HG02852 (cell line): Measurements from ENCODE around the gene PLA2G4A.
A peak's percentile ranks its signal among the peaks of the same experiment; 100 is the strongest.

Experiments
- ATAC-seq: cut with Tn5 transposase; IDR thresholded peaks from one replicate; pipeline ENCODE4 v1.9.1; 2021; ENCODE audit warnings: mild to moderate bottlenecking, moderate library complexity; ENCODE audit not compliant: unreplicated experiment

Gene PLA2G4A

DNA sequence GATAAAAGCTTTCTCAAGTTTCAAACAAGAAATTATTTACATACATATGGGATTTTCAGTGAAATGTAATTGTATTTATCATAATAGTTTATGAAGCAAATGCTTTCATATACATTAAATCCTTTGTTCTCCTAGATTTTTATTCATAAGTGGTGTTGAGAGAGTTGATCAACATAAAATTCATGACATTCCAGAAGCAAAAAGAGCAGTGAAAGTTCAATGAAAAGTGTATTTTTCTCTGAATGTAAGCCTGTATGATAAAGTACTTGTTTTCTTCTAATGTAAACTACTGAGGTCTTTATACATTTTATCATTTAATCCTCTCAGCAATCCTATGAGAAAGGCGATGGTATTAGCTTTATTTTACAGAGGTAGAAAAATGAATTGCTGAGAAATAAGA is 146.5 kb downstream of the PLA2G4A start:
- ATAC-seq = no peak

DNA sequence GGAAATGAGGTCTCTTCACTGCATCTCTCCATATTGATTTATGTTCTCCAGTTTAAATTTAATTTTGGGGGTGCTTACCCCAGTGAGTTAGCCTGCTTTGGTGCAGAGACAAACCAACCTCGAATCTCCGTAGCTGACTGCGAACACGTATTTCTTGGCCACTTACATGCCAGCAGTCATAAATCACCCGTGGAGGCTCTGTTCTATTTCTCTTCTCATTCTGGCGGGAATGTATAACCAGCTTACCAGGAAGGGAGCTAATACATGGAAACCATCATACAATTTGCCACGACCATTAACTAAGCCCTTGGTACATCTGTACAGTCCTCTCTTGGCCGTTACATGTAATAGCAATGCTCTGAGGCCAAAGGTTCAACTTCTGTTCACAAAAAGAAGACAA is 148.0 kb downstream of the PLA2G4A start:
- no peak for ATAC-seq

DNA sequence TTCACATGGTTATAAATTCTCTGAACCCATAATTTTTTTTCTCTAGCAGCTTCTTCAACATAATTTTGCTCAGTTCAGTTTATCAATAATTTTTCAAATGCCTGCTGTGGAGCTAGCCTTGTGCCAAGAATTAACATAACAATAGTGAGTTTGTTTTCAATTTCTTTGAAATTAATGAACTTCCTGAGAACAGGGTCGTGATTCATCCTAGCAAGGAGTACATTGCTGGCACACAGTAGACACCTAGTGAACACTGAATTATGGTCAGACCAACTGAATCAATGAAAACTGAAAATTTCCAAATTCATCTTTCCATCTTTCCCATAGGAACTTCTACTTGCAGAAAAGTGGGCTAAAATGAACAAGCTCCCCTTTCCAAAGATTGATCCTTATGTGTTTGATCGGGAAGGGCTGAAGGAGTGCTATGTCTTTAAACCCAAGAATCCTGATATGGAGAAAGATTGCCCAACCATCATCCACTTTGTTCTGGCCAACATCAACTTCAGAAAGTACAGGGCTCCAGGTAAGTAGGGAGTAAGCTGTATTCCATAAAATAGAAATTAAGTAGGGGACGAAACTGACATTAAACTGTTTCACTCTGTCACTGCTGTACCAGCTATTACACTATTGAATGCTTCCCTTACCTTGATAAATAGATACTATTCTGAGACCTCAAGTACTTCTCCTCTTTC is 148.7 kb downstream of the PLA2G4A start:
- no peak for ATAC-seq

DNA sequence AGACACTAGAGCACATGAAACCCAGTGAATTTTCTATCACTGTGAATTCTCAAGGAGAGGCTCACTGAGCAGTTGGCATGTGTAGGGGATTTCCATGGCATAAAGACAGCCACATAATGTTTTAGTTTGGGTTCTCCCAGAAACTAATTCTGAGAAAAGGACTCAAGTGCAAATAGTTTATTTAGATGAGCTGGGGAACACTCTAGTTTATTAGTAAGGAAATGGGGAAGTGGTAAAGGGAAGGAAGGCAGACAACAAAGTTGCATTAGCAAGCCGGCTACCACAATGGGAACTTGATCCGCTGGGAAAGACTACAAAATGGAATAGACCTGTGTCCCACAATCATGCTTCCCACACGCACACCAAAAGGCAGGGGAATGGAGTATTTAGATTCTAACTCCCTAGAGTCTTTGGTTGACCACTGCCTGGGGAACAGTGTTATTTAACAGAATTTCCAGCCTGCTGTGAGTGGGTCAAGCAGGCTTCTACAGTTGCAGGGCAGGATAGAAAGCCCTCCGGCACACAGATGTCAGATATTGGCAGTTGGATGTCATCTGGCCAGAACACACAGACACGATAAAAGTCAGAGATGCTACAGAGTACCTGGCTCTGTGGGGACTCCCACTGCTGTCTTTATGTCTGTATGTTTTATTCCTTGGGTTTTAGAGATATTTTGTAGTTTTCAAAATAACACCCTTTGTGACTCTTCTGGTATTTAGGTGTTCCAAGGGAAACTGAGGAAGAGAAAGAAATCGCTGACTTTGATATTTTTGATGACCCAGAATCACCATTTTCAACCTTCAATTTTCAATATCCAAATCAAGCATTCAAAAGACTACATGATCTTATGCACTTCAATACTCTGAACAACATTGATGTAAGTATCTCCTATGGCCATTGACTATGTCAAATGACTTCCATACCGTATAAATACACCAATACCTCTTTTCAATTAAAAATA is 150.1 kb downstream of the PLA2G4A start:
- peak; percentile 45 for ATAC-seq

DNA sequence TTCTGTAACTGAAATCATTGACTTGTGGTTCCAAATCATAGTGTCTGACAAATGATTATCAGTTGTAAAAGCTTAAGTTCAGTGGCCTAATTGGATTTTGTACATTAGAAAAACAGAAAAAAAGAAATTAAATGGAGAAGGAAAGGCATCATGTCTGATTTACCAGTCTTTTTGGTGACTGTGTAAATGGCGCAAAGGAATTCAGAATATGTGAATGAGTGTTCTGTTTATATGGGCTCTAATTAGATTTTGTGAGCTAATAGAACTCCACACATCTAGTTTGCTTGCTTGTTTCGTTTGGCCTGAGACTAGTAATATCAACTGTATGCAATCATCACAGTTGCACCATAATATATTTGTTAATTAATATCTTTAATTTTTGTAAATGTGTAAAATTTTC is 151.7 kb downstream of the PLA2G4A start:
- no peak for ATAC-seq

DNA sequence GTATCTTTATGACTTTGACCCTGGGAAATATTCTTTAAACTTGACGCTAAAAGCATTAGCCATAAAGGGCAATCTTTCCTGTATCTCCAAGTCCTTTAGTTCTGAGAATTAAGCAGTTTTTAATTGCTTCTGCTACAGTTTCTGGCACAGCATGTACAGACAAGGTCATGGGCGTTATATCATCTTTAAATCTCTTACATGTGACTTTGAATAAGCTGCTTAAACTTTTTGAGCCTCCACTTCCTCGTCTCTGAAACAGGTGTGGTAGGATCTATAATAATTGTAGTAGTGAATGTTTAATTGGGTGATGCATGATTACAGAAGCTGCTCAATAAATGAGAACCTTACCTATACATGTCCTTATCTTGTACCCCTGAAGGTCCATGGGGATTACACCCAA is 153.4 kb downstream of the PLA2G4A start:
- ATAC-seq = no peak

DNA sequence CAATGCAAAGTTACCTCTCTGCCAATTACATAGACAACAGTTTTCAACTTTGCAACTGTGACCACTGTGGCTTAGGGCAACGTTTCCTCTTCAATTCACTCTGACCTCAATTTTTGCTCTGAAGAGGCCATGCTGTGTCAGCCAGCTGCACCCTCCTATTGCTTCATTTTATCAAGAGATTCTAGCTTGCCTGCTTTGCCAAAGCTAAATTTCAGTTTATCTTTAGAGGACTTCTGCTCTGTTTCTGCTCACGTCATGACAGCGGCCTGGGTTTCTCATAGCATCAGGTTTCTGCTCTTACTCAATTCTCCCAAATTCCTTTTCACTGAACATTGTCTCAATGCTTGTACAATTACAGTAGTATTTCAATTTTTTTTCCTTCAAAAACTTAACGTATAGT is 154.6 kb downstream of the PLA2G4A start:
- ATAC-seq = no peak

DNA sequence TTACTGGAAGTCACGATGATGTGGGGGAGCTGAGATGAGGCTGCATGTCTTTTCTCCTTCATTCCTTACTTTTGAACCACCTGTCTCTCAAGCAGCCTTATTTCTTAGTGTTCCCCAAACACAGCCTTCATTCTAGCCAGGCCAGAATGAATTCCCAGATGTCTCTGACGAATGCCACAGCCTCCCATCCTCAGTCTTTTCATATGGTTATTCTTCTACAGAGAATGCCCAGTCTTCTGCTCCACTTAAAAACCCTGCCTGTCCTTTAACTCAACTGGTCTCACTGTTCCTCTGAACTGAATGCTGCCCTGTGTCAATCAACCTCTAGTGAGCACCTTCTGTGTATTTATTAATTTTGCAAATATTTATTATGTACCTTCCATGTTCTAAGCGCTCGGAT is 156.2 kb downstream of the PLA2G4A start:
- no peak for ATAC-seq

DNA sequence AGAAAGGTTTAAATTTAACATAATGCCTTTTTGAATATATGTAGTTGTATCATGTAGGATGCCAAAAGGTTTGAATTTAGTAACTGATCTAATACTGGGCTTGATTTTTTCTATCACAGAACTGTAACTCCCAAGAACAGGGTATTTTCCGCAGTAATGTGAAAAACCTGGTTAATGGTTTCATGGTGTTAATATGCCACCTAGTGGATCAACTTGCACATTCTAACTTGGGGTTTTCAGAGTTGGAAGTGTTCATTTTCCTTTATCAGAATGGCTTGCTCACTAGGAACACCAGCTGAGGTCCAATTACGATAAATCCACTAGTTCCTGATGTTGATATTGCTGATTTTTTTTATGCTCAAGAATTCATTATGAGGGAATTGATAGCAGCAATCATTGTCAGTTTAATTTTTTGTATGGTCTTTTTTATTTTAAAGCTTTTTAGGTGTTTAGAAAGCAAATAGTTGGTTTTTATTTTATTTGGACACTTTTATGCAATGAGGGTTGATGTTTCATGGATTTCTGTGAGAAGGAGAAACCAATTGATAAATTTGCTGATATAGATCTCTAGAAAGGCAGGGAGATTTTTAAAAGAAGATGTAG is 157.2 kb downstream of the PLA2G4A start:
- peak; percentile 69 for ATAC-seq

DNA sequence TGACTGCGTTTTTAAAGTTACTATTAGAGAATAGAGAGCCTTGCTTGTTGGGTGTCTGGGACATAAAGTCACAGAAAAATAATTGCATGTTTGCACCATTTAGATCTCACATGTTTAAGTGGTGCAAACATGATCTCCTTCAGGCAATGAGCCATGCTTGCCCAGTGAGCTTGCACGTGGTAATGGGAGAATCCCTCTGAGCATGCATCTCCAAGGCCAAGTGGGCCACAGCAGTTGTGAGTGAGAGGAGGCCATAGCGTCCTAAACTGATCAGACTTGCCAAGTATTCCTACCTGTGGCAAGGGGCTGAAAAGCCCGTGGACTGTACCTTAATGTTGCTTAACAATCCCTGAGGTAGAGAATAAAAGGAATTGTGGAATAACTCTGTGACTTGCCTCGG is 158.3 kb downstream of the PLA2G4A start:
- ATAC-seq = no peak

DNA sequence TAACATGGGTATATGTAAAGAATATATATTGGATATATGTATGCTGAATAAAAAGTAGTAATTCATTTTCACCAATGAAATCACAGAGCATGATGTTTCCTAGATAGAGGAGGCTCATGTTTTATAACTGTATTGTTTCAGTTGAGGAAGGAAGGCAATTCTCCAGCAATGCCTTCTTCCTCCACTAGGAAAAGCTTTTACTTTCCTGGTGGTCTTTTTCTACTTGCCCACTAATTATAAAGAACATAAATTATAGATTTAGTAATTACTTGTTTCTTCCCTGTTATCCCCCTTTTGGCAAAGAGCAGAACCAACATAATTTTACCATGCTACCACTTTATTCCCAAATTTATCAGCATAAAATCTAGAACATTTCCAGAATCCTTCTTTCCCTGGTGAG is 159.0 kb downstream of the PLA2G4A start:
- no peak for ATAC-seq

DNA sequence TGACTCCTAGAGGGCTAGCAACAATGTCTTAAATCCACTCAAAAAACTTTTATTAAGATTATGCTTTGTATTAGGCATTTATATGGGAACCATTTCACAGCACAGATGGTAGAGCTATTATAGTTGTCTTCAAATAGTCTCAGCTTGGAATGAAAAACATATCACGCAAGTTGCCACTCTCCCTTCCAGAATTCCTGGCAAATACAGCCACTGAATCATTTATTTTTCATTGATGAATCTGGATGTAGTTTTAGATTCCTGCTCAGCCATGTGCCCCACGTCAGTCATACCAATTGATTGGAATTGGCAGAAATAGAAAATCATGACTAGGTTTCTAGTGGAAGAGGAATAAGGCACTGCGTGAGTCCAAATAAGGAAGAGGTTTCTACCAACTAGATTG is 165.2 kb downstream of the PLA2G4A start:
- no peak for ATAC-seq

DNA sequence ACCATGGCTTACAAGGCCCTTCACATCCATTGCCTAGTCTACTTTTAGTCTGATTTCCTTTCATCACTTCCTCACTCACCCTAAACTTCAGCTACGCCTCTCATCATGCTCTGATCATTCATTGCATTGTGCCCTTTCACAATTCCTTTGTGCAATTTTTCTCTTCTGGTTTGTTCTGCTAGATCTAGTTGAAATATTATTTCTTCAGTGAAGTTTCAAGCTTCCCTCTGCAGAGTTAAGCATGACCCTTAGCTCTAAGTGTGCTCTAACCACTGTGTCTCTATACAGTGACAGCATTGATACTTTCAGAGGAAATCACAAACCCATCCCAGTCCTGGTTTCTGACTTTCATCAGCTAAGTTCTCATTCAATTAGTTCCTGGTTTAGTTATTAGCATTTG is 166.1 kb downstream of the PLA2G4A start:
- no peak for ATAC-seq

DNA sequence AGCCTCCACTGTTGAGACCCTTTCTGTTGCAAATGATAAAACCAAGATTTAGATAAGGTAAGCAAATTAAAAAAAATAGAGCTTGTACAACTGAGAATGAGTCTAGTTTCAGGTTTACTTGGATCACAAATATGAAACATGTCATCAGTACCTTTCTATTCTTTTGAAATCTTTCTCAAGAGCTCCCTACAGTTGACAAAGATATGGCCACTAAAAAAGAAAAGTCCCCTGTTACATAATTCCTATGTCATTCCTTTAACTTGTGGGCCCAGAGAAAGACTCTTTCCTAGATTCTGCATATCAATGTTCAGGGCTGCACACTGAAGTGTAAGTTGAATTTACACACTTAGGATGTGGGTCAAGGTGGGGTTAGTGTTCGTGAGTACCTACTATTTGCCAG is 168.1 kb downstream of the PLA2G4A start:
- no peak for ATAC-seq

DNA sequence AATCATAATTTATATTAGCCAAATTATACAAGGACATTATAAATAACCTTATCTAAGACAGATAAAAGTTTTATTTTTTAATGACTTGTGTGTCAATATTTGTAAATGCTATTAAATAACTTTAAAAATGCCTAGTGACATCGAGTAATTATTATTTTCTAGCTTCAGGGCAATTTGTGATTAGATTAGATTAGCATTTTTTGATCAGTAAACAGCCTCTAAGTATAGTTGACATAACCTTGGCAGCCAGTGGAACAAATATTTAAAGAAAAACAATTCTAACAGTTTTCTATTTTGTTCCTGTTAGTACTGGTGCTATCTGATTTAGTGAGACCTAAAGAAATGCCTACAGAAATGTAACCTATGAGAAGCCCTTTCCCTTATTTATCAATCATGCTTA is 169.1 kb downstream of the PLA2G4A start:
- ATAC-seq = no peak

DNA sequence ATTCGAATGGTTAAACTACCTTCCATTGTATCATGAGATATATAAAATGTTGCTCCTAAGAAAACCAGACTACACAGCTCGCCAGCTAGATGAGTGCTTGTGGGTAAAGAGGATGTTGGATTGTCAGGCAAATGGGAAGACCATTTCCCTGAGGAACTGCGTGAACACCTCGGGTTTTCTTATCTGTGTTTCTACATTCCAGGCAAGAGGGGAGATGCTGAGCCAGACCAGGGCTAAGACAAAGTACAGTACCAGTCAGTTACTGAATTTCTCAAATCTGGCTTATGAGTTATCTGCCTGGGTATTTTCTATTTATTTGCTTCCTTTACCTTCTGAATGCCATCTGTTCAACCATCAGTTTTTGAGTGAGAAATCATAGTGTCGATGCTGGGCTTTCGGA is 170.8 kb downstream of the PLA2G4A start:
- ATAC-seq = no peak

DNA sequence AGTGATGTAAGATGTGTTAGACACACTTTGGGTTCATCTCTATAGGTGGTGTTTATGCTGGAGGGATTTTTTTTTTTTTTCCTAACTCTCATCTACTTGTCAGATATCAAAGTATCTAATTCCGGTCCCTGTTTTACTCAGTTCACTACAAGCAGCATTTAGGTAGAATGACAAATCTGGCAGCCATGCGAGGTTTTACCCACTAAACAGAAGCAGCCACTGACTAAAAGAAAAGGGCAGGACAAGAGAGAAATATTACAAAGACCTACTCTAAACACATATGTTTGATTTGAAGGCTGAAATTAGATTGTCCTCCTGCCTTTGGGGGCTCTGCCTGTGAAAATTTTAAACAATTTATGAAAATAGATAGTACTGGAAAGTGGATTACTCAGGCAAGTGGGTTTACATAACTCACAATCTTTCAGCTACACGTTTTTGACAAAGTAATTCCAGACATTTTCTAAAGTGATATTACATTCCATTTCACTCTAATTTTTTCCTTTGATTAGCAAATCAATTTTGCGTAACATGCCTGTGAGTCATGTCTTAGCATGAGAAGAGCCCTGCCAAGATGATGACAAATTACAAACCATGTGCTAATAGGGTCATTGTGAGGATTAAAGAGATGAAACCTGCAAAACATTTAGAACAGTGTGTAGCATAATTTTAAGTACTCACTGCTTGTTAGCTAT is 172.6 kb downstream of the PLA2G4A start:
- ATAC-seq = no peak

DNA sequence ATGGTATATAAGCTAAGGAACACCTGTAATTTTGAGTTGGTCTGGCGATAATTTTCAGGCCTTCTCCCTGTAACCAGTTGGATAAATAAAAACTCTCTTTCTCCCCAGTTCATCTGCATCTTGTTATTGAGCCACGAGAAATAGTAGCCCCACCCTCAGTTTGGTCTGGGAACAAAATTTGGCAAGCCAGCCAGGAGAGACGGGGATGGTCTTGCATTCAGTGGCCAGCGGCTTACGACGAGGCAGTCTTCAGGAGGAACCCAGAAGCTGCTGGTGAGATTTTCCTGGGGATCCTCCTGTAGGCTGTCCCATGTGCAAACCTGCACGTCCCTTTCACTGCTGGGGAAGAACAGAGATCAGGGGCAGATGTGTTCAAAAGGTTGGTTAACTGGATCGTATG is 174.6 kb downstream of the PLA2G4A start:
- no peak for ATAC-seq

DNA sequence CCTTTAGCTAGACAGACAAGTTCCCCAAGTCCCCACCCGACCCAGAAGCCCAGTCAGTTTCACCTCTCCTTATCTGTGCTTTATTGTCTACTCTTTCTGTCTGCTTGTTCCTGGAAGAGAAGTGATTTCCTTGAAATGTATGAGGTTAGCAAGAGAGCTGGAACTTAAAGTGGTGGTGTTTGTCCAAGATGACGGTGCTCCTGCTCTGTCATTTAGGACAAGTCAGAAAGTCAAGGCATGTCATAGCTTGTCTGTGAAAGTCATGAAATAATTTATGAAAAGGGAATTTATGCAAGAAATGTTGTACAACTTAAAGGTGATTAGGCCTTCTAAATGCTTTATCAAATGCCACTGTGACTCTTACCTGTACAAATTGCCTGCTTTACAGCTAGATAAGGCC is 178.1 kb downstream of the PLA2G4A start:
- no peak for ATAC-seq

DNA sequence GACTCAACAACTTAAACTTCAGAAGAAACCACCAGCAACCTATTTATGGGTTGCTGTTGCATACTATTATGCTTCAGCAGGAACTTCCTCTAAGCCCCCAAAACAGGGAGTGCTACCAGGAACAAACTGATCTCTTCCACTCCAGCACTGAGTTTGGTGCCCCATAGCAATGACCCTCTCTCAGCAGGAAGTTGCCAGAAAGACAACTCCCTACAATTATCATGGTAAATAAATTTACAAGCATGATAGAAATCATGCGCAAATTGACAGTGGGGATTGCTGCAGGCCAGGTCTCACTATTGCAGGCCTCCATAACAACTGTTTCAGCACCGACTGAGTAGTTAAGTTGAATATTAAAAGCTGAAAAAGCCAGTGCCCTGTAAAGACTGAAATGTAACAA is 180.6 kb downstream of the PLA2G4A start:
- no peak for ATAC-seq

DNA sequence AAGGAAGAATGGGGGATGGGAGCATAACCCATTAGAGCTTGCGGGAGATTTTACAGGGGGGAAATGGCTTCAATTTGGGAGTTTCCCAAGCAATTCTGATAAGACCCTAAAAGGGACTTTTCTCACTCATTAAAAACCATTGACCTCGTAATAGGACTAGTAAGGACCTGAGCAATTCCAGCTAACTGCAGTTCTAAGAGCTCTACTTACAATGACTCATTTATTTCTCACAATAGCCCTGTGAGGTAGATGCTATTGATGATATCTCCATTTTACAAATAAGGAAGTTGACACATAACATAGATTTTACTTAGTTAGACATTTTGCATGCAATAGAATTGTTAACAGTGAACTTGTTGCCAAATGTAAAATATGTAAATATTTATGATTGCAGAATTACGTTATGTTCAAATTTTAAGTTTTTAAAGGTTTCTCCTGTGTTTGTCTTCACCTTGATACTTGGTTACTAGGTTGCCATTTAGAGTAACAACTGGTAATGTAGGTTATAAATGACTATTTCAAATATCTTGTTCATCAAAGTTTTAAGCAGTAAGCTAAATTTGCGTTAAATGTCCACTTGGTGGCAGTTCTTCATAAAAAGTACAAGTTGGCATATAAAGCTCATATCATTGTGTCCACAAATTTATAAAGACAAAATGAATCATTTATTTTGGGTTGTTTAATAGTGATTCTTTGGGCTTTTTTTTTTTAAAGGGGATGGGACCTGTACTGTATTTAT is 182.0 kb downstream of the PLA2G4A start:
- ATAC-seq = no peak
